HEK293 (cell line): ENCODE measurements around the gene PC.

Experiments
- ATF2 ChIP-seq: fragments of 450-650 bp; formaldehyde crosslinking; IDR thresholded peaks from 2 replicates; pipeline ENCODE4 v1.5.1; 2016; ENCODE audit warnings: missing biosample characterization, missing genetic modification characterization, low read depth
- OSR2 ChIP-seq: fragments of 450-650 bp; formaldehyde crosslinking; IDR thresholded peaks from 2 replicates; pipeline ENCODE4 v1.5.1; 2016; ENCODE audit warnings: missing biosample characterization, missing genetic modification characterization
- TF ChIP-seq, protein P1 (sequence below): fragments of 450-650 bp; formaldehyde crosslinking; IDR thresholded peaks from 2 replicates; pipeline ENCODE4 v1.5.1; 2016; ENCODE audit warnings: missing biosample characterization, missing genetic modification characterization

- TF ChIP-seq OSR2 (tag by site-specific recombination): no peak
- TF ChIP-seq ATF2: no peak
- TF ChIP-seq, protein P1, sequence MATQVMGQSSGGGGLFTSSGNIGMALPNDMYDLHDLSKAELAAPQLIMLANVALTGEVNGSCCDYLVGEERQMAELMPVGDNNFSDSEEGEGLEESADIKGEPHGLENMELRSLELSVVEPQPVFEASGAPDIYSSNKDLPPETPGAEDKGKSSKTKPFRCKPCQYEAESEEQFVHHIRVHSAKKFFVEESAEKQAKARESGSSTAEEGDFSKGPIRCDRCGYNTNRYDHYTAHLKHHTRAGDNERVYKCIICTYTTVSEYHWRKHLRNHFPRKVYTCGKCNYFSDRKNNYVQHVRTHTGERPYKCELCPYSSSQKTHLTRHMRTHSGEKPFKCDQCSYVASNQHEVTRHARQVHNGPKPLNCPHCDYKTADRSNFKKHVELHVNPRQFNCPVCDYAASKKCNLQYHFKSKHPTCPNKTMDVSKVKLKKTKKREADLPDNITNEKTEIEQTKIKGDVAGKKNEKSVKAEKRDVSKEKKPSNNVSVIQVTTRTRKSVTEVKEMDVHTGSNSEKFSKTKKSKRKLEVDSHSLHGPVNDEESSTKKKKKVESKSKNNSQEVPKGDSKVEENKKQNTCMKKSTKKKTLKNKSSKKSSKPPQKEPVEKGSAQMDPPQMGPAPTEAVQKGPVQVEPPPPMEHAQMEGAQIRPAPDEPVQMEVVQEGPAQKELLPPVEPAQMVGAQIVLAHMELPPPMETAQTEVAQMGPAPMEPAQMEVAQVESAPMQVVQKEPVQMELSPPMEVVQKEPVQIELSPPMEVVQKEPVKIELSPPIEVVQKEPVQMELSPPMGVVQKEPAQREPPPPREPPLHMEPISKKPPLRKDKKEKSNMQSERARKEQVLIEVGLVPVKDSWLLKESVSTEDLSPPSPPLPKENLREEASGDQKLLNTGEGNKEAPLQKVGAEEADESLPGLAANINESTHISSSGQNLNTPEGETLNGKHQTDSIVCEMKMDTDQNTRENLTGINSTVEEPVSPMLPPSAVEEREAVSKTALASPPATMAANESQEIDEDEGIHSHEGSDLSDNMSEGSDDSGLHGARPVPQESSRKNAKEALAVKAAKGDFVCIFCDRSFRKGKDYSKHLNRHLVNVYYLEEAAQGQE (tag by site-specific recombination): no peak
Measured at GRCh38 chr11:66951135-66951534, 7.0 kb downstream of the PC start.
